Measurements from ENCODE around the gene KCNMB2.

Gene KCNMB2

GRCh38 chr3:178868681-178869080 is 332.4 kb downstream of the KCNMB2 start:
- no peak for DNase-seq (ENCODE audit: extremely low read depth, low read depth)
- no peak overlapping the region for H3K4me3 ChIP-seq (replicated peaks; ENCODE audit: low read depth, low read length)
- TF ChIP-seq CTCF (IDR thresholded peaks at IDR 0.05; ENCODE audit: low read depth, low read length, missing control alignments), result no peak

- DNase-seq (ENCODE audit: extremely low read depth, low read depth), result no peak
- H3K4me3 ChIP-seq (replicated peaks; ENCODE audit: low read depth, low read length), result no peak overlapping the region
- TF ChIP-seq CTCF (IDR thresholded peaks at IDR 0.05; ENCODE audit: low read depth, low read length, missing control alignments), result no peak
Observed at GRCh38 chr3:178870085-178870484, 333.8 kb downstream of the KCNMB2 start.

- no peak for DNase-seq (ENCODE audit: extremely low read depth, low read depth)
Observed at GRCh38 chr3:178875157-178875556, 338.9 kb downstream of the KCNMB2 start.

GRCh38 chr3:178875836-178876235 is 339.6 kb downstream of the KCNMB2 start:
- no peak for TF ChIP-seq CTCF (IDR thresholded peaks at IDR 0.05; ENCODE audit: low read depth, low read length, missing control alignments)
- H3K4me3 ChIP-seq (replicated peaks; ENCODE audit: low read depth, low read length), result no peak overlapping the region
- DNase-seq (ENCODE audit: extremely low read depth, low read depth), result no peak

More at GRCh38 chr3:178875157-178875556, 338.9 kb downstream of the KCNMB2 start:
- H3K4me3 ChIP-seq (replicated peaks; ENCODE audit: low read depth, low read length), result no peak overlapping the region
- no peak for TF ChIP-seq CTCF (IDR thresholded peaks at IDR 0.05; ENCODE audit: low read depth, low read length, missing control alignments)

- DNase-seq (ENCODE audit: extremely low read depth, low read depth), result no peak
- no peak overlapping the region for H3K4me3 ChIP-seq (replicated peaks; ENCODE audit: low read depth, low read length)
- TF ChIP-seq CTCF (IDR thresholded peaks at IDR 0.05; ENCODE audit: low read depth, low read length, missing control alignments), result no peak
Observed at GRCh38 chr3:178880274-178880673, 344.0 kb downstream of the KCNMB2 start.
